HepG2 (cell line): ENCODE data around the gene GPR4. TPM values are rescaled to one million over a fixed set of nuclear protein-coding genes. Genes with fewer than 3 reads are reported as not detected.
A peak's percentile ranks its signal among the peaks of the same experiment; 100 is the strongest.

Source experiments
- AHR ChIP-seq: IDR thresholded peaks from 2 replicates; pipeline ENCODE4 v1.6.1; 2018; ENCODE audit warnings: missing genetic modification reagents, missing compliant biosample characterization
- ARID5B ChIP-seq: IDR thresholded peaks from 2 replicates; pipeline ENCODE4 v1.4.0; 2020; ENCODE audit warnings: mild to moderate bottlenecking, missing genetic modification reagents
- BRD4 ChIP-seq: sonication (generic); formaldehyde crosslinking; IDR thresholded peaks from 2 replicates; pipeline ENCODE4 v1.4.0; 2020; ENCODE audit warnings: missing genetic modification reagents
- ESRRA ChIP-seq: sonication (generic); formaldehyde crosslinking; IDR thresholded peaks from 2 replicates; pipeline ENCODE4 v1.5.1; 2020; ENCODE audit warnings: mild to moderate bottlenecking, low read depth, missing genetic modification reagents
- ETS1 ChIP-seq: sonication (generic); formaldehyde crosslinking; IDR thresholded peaks from 2 replicates; pipeline ENCODE4 v1.4.0; 2020; ENCODE audit warnings: missing genetic modification reagents
- MTF2 ChIP-seq: sonication (generic); formaldehyde crosslinking; IDR thresholded peaks from 2 replicates; pipeline ENCODE4 v1.5.0; 2020; ENCODE audit warnings: missing genetic modification reagents, borderline replicate concordance
- SIN3B ChIP-seq: fragments of 150-350 bp; IDR thresholded peaks from 2 replicates; pipeline ENCODE4 v1.6.1; 2014; ENCODE audit warnings: low read length
- SNAPC5 ChIP-seq: sonication (generic); formaldehyde crosslinking; IDR thresholded peaks from 2 replicates; pipeline ENCODE4 v1.8.1; 2023; ENCODE audit warnings: mild to moderate bottlenecking, missing genetic modification reagents, borderline replicate concordance
- TBX2 ChIP-seq: sonication (generic); formaldehyde crosslinking; IDR thresholded peaks from 2 replicates; pipeline ENCODE4 v1.5.0; 2020; ENCODE audit warnings: missing genetic modification reagents, mild to moderate bottlenecking, borderline replicate concordance
- THAP7 ChIP-seq: sonication (generic); formaldehyde crosslinking; IDR thresholded peaks from 2 replicates; pipeline ENCODE4 v1.8.1; 2023; ENCODE audit warnings: mild to moderate bottlenecking, missing genetic modification reagents
- ZFP90 ChIP-seq: sonication (generic); formaldehyde crosslinking; IDR thresholded peaks from 2 replicates; pipeline ENCODE4 v1.8.0; 2022; ENCODE audit warnings: missing genetic modification reagents, mild to moderate bottlenecking, inconsistent platforms, borderline replicate concordance
- polyA plus RNA-seq, 8 experiments: library from polyadenylated mRNA; depleted of rRNA in 3 of 8; stranded (reverse) in 7 of 8; unstranded in 1 of 8; fragments of >200 nt; fragmentation: Illumina TruSeq in 4 of 8; extraction: Trizol in 4 of 8; gene quantifications; 2 replicates each; pipeline versions ENCODE4 v1.2.1 to v1.2.3, GENCODE V29; 2011 to 2016; ENCODE audit warnings: low read depth in 4 of 8, missing spikeins in 1 of 8, mixed read lengths in 1 of 8; ENCODE audit not compliant: insufficient read depth in 1 of 8
- total RNA-seq, 5 experiments: library from RNA; depleted of rRNA; stranded (reverse); fragments of >200 nt; fragmentation: Illumina TruSeq; extraction: Trizol; gene quantifications; 2 replicates each; pipeline ENCODE4 v1.2.3, GENCODE V29; 2016; ENCODE audit warnings: low read depth in 1 of 5
- TF ChIP-seq, protein P1 (sequence below), 2 experiments: sonication (generic) in 1 of 2; formaldehyde crosslinking in 1 of 2; IDR thresholded peaks; 2 replicates each; pipeline versions ENCODE4 v1.4.0 to v1.6.1; 2016 to 2020; ENCODE audit warnings: borderline replicate concordance in 1 of 2, low read depth in 1 of 2, mild to moderate bottlenecking in 1 of 2, missing genetic modification reagents in 1 of 2
- TF ChIP-seq, protein P2 (sequence below): IDR thresholded peaks from 2 replicates; pipeline ENCODE4 v1.6.1; 2016; ENCODE audit warnings: low read depth

The GPR4 gene
- total and polyA plus RNA-seq, 2 of the 13 experiments (the other 11 are each of a cell fraction or from before 2014, with no cell fraction given) = 0.15 TPM; not detected in 1

- TF ChIP-seq, protein P1, sequence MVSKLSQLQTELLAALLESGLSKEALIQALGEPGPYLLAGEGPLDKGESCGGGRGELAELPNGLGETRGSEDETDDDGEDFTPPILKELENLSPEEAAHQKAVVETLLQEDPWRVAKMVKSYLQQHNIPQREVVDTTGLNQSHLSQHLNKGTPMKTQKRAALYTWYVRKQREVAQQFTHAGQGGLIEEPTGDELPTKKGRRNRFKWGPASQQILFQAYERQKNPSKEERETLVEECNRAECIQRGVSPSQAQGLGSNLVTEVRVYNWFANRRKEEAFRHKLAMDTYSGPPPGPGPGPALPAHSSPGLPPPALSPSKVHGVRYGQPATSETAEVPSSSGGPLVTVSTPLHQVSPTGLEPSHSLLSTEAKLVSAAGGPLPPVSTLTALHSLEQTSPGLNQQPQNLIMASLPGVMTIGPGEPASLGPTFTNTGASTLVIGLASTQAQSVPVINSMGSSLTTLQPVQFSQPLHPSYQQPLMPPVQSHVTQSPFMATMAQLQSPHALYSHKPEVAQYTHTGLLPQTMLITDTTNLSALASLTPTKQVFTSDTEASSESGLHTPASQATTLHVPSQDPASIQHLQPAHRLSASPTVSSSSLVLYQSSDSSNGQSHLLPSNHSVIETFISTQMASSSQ (IDR thresholded peaks at IDR 0.05; ENCODE audit: low read depth) = no peak
- TF ChIP-seq, protein P1 (CRISPR knock-in tag; IDR thresholded peaks at IDR 0.05; ENCODE audit: borderline replicate concordance) = no peak
- TF ChIP-seq ETS1 = no peak
- no peak for TF ChIP-seq MTF2 (CRISPR knock-in tag)
- TF ChIP-seq BRD4 = no peak
- TF ChIP-seq, protein P2, sequence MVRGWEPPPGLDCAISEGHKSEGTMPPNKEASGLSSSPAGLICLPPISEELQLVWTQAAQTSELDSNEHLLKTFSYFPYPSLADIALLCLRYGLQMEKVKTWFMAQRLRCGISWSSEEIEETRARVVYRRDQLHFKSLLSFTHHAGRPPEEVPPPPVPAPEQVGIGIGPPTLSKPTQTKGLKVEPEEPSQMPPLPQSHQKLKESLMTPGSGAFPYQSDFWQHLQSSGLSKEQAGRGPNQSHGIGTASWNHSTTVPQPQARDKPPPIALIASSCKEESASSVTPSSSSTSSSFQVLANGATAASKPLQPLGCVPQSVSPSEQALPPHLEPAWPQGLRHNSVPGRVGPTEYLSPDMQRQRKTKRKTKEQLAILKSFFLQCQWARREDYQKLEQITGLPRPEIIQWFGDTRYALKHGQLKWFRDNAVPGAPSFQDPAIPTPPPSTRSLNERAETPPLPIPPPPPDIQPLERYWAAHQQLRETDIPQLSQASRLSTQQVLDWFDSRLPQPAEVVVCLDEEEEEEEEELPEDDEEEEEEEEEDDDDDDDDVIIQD (CRISPR knock-in tag) = no peak
- no peak for TF ChIP-seq SNAPC5
- TF ChIP-seq ARID5B (CRISPR knock-in tag) = no peak
- no peak for TF ChIP-seq ZFP90
- TF ChIP-seq AHR (CRISPR knock-in tag) = no peak
- no peak for TF ChIP-seq ESRRA (CRISPR knock-in tag)
- no peak for TF ChIP-seq TBX2 (CRISPR knock-in tag)
- TF ChIP-seq SIN3B = no peak
- TF ChIP-seq THAP7 = 0 out of 2 replicates have a peak, but pooled peaks have one; percentile 45
Observed at GRCh38 chr19:45607071-45608029, 5.3 kb upstream of the GPR4 start (continued).
